NCI-H2171 treated with DMSO at 0.1 percent for 48 hours (cell line): ENCODE results near the gene FAM217A.

Experiments
- DNase-seq: peaks from one replicate; lab custom pipeline; 2025; lab: John Stamatoyannopoulos, UW

Gene FAM217A

GRCh38 chr6:4085332-4085700, 6.4 kb upstream of the FAM217A start:
- DNase-seq, result no peak

- no peak for DNase-seq
Measured at GRCh38 chr6:4084444-4085331, 5.8 kb upstream of the FAM217A start.

GRCh38 chr6:4074478-4075235, 4.3 kb downstream of the FAM217A start:
- DNase-seq, result peak; percentile 24

GRCh38 chr6:4071330-4071729, 7.6 kb downstream of the FAM217A start:
- no peak for DNase-seq

- DNase-seq, result no peak
Measured at GRCh38 chr6:4069199-4069598, 9.7 kb downstream of the FAM217A start.

- DNase-seq, result no peak
Measured at GRCh38 chr6:4067673-4068072, 11.3 kb downstream of the FAM217A start.

GRCh38 chr6:4066029-4066755, 12.7 kb downstream of the FAM217A start:
- DNase-seq, result no peak

GRCh38 chr6:4059115-4059777, 19.7 kb downstream of the FAM217A start:
- no peak for DNase-seq

- no peak for DNase-seq
Measured at GRCh38 chr6:4057036-4057435, 21.9 kb downstream of the FAM217A start.

- DNase-seq, result peak; percentile 32
Measured at GRCh38 chr6:4055420-4056041, 23.4 kb downstream of the FAM217A start.

GRCh38 chr6:4049246-4049645, 29.7 kb downstream of the FAM217A start:
- no peak for DNase-seq

- no peak for DNase-seq
Measured at GRCh38 chr6:4041480-4041879, 37.5 kb downstream of the FAM217A start.

GRCh38 chr6:4039348-4039747, 39.6 kb downstream of the FAM217A start:
- no peak for DNase-seq

- DNase-seq, result no peak
Measured at GRCh38 chr6:4036581-4036980, 42.4 kb downstream of the FAM217A start.

- no peak for DNase-seq
Measured at GRCh38 chr6:4032475-4032874, 46.5 kb downstream of the FAM217A start.

GRCh38 chr6:4031442-4031841, 47.5 kb downstream of the FAM217A start:
- no peak for DNase-seq

- DNase-seq, result no peak
Measured at GRCh38 chr6:4030669-4031068, 48.3 kb downstream of the FAM217A start.

GRCh38 chr6:4029687-4030086, 49.2 kb downstream of the FAM217A start:
- no peak for DNase-seq

GRCh38 chr6:4028051-4028450, 50.9 kb downstream of the FAM217A start:
- DNase-seq, result no peak

GRCh38 chr6:4025681-4026080, 53.3 kb downstream of the FAM217A start:
- no peak for DNase-seq

GRCh38 chr6:4023240-4023639, 55.7 kb downstream of the FAM217A start:
- no peak for DNase-seq
